ENCODE measurements around the gene FAM53B.

DNA sequence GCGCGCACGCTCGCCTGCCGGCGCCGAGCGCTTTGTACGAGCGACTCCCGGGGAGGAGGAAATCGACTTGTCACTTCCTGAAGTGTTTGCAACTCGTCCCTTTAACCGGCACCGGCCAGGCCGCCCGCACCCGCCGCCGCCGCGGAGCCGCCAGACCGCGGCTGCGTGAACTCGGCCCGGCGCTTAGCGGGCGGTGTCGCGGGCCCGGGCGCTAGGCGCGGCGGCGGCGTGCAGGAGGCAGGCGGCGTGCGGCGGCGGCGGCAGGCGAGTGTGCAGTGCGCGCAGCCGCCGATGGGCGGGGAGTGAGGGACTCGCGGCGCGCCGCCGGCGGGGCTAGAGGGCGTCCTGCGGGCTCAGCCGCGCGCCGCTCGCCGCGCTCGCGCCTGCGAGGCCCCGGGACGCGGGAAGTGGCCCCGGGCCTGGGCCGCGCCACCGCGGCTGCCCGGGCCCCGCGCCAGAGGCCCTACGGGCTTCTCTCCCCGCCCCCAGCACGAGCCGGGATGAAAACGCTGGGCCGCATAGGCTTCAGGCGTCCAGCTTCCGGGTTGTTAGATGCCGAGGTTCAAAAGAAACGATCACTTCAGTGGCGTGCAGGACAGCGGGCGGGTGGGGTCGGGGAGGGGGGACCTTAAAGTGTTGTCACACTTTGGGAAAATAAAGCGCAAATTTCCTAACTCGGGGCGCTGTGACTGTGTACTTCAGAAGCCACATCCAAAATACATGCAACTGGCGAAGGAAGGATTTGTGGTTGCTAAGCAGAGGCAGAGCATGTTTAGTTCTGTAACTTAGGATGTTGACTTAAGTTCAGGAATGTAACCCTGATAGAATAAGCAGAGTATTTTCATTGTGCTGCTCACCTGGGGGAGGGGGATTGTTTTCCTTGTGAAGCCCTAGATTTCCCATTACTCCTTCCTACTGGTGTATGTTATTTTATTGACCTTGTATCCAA, at the start of gene FAM53B:
- no peak for TF ChIP-seq CTCF (IDR thresholded peaks at IDR 0.05)
- TF ChIP-seq EP300 (IDR thresholded peaks at IDR 0.05), result no peak
- TF ChIP-seq POLR2AphosphoS5 (IDR thresholded peaks at IDR 0.05), result peak in 2 of 4 donors; percentile 7 to 51
